ENCODE results near the gene ACVR1B.

ACVR1B gene

GRCh38 chr12:51917746-51918453 is 33.6 kb upstream of the ACVR1B start:
- no peak for DNase-seq

- DNase-seq: no peak
These were observed 31.5 kb upstream of the ACVR1B start for GRCh38 chr12:51920046-51920445.

- peak; percentile 28 for DNase-seq
These were observed 30.3 kb upstream of the ACVR1B start for GRCh38 chr12:51921017-51921725.

GRCh38 chr12:51922146-51922545 is 29.4 kb upstream of the ACVR1B start:
- DNase-seq: no peak

GRCh38 chr12:51922762-51923505 is 28.6 kb upstream of the ACVR1B start:
- no peak for DNase-seq

- no peak for DNase-seq
These were observed 27.8 kb upstream of the ACVR1B start for GRCh38 chr12:51923506-51924365.

- DNase-seq: no peak
These were observed 26.8 kb upstream of the ACVR1B start for GRCh38 chr12:51924551-51925319.

GRCh38 chr12:51925346-51926063 is 26.0 kb upstream of the ACVR1B start:
- no peak for DNase-seq

GRCh38 chr12:51926064-51926632 is 25.4 kb upstream of the ACVR1B start:
- DNase-seq: no peak

- DNase-seq: no peak
These were observed 24.8 kb upstream of the ACVR1B start for GRCh38 chr12:51926718-51927117.

GRCh38 chr12:51932218-51933076 is 19.1 kb upstream of the ACVR1B start:
- no peak for DNase-seq

- no peak for DNase-seq
These were observed 17.4 kb upstream of the ACVR1B start for GRCh38 chr12:51934080-51934479.

- DNase-seq: peak; percentile 18
These were observed 13.6 kb upstream of the ACVR1B start for GRCh38 chr12:51937926-51938325.

- DNase-seq: no peak
These were observed 12.8 kb upstream of the ACVR1B start for GRCh38 chr12:51938726-51939125.

GRCh38 chr12:51941011-51941581 is 10.4 kb upstream of the ACVR1B start:
- peak; percentile 66 for DNase-seq

- no peak for DNase-seq
These were observed 9.9 kb upstream of the ACVR1B start for GRCh38 chr12:51941604-51942003.

GRCh38 chr12:51942056-51942455 is 9.4 kb upstream of the ACVR1B start:
- no peak for DNase-seq

- DNase-seq: no peak
These were observed 8.9 kb upstream of the ACVR1B start for GRCh38 chr12:51942501-51943000.

- DNase-seq: no peak
These were observed 8.2 kb upstream of the ACVR1B start for GRCh38 chr12:51943346-51943745.

Data from NCI-H2171 (cell line).